T-helper 2 cell (primary cell): ENCODE data around the gene FAU.
A peak's percentile ranks its signal among the peaks of the same experiment; 100 is the strongest.
"Not testable (repeated sequence)": the region's sequence is repeated elsewhere in the genome, so short reads cannot be mapped to it uniquely, and the experiment has no call there.

Experiments
- DNase-seq, 5 experiments: peaks; one replicate each; pipeline versions ENCODE4 v3.0.0 to v3.0.0-alpha.2; 2012 to 2022
- total RNA-seq, 2 donors: gene quantifications; one replicate each; lab custom pipeline; 2026; lab: John Stamatoyannopoulos, UW

Gene FAU
- 244 to 315 reads per million in 2 donors for total RNA-seq

DNA sequence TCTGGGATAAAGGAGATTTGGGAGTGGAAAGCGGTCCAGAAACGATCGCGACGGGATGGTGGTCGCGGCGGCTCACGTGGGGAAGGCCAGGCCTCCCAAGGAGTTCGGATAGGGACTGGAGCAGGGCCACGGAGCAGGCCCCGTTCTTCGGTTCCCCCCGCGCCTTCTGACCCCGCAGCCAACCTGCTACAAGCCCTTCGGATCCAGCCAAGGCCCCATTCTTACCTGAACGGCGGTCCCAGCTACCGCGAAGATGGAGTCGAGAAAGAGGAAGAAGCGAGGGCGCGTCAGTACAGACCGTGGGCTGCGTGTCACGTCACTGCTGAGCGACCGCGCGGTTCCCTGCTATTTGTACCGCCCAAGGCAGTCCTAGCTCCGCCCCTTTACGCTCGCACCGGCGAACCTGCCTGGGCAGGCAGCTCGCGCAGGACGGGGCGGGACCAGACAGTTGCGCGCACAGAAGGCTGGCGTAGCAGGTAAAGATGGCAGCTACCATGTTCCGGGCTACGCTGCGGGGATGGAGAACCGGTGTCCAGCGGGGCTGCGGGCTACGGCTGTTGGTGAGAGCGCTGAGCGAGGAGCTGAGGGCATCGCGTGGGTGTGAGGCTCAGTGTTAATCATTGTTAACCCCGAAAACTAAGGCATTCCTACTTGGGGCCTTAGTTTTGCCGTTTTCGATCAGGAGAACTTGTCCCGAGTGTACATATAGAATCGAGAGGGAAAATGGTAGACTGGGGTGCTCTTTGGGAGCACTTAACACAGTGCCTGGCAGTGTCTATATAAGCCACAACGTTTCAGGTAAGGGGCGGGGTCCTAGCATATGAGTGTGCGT, at the start of gene FAU, which contains the start of gene MRPL49:
TSS of gene FAU (minus strand) at position 270 of the 832 bp plus-strand sequence. CDS start 321 bp downstream, outside the sequence.
TSS of gene MRPL49 (plus strand) at position 457 of the 832 bp plus-strand sequence. CDS start at position 483, 26 bp downstream.
- DNase-seq: peak; percentile 95 to 99 (median 99)

DNA sequence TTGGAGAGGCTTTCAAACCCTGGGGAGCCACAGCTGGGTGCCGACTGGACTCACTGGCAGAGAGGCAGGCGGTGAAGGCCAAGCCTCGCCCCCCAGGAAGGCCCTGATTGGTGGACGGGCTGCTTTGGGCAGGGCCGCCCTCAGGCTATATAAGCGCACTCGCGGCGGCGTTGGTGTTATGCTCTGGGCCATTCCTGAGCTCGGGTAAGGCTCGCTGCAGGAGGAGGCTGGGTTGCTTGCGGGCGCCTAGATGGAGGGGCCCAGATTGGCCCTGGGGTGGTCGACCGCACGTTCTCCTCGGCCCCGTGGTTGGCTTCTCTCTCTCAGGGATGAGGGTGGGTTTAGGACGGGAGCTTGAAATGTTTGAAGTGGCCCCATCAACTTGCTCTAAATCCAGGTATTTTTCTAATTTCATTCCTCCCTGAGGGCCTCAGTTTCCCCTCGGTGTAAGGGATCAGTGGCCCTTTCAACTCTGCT, 48.2 kb upstream of the FAU start, which contains the start of gene SPDYC:
TSS of gene SPDYC (plus strand) at position 176 of the 477 bp plus-strand sequence. CDS start 1,125 bp downstream, outside the sequence.
- no peak for DNase-seq

DNA sequence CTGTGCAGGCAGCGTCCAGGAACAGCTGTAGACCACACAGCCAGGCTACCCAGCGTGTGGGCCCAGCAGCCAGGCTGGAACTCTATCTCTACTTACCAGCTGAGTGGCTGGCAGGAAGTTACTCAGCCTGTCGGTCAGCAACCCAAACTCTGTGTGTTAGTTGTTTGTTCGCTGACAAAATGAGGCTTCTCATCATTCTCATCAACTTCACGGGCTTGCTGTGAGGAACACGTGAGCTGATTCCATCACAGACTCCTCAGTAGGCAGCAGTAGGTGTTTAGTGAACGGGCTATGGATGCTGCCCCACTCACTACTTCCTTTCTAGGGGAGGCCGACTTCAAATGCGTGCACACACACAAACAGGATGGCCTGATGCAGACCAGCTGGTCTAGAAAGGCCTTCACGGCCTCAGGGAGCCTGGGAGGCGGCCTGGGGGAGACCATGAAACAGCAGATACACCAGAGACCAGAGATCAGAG, 47.3 kb upstream of the FAU start:
- DNase-seq: no peak

DNA sequence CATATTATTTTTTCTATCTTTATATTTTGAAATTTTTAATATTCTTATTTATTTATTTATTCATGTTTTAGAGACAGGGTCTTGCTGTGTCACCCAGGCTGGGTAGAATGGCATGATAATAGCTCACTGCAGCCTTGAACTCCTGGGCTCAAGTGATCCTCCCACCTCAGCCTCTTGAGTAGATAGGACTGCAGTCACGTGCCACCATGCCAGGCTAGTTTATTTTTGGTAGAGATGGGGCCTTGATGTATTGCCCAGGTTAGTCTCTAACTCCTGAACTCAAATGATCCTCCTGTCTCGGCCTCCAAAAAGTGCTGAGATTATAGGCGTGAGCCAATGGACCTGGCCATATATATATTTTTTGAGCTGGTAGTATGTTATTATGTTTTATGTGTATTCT, 45.7 kb upstream of the FAU start:
- DNase-seq: no peak

DNA sequence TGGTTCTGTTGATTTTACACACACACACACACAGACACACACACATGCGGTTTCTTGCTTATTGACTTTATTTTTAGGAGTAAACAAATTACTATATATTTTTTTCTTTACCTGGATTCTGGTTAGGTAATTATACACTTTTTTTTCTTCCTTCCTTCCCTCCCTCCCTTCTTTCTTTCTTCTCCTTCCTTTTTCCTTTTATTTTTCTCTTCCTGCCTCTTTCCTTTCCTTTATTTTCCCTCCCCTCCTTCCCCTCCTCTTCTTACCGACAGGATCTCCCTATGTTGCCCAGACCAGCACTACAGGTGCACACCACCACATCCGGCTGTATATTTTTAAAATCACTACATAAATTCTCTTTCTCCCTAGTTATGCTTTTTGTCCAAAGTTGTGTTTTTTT, 45.0 kb upstream of the FAU start:
- DNase-seq: no peak

DNA sequence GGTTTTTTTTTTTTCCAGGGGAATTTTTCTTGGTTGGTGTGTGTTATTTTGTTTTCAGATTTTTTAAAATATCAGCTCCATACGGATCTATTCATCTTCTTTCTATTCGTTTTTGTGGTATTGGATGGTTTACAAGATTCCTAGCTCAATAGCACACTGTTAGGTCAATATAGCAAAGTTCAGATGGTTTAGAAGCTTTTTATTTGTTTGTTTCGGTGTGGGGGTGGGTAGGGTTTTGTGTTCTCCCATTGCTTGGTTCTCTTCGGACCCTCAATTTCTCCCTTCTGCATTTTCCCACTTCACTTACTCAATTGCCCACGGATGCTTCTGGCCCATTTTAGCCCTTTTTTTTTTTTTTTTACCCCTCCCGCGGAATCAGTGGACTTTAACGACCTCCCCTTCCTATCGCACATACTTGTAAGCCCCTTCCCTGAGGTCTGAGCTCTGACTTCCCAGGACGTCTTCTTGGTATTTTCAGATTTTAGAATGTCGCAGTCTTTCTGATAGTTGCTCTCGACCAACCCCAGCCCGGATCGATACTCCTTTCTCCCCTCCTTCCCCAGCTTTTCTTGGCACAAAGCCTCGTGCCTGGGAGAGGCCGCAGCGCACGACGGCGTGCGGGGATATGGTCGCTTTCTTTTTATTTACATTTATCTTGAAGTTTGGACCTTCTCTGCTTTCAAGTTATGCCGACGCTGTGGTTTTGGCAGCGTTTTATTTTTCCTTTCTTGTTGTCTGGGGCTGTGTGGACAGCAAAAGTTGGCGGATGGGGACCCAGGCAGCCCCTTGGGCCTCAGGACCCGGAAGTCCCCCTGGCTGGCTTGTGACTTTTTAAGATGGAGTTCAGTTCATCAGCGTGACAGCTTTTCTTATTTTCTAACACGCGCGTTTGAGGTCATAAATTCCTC, 43.7 kb upstream of the FAU start:
- no peak for DNase-seq

DNA sequence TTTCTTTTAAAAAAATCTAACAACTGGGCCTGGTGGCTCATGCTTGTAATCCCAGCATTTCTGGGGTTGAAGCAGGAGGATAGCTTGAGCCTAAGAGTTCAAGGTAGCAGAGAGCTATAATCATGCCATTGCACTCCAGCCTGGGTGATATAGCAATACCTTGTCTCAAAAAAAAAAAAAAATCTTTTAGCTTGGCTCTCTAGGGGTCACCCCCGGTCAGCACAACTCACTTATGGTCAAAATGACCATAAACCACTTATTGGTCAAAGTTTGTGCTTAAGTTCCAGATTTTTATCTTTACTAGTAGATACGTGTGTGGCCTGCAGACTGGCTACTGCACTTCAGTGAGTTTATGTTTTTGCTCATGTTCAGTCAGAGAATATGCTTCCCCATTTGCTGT, 41.8 kb upstream of the FAU start:
- no peak for DNase-seq

DNA sequence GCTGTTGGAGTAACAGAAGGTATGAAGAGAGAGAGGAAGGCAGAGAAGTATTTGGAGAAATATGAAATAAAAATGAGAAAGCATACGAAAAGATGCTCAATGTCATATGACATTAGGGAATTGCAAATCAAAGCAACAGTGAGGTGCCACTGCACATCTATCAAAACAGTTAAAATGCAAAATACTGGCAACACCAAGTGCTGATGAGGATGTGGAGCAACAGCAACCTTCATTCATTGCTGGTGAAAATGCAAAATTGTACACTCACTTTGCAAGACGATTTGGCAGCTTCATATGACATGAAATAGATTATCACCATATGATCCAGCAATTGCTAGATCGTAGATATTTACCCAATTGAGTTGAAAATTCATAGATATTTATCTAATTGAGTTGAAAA, 38.7 kb upstream of the FAU start:
- DNase-seq: no peak

DNA sequence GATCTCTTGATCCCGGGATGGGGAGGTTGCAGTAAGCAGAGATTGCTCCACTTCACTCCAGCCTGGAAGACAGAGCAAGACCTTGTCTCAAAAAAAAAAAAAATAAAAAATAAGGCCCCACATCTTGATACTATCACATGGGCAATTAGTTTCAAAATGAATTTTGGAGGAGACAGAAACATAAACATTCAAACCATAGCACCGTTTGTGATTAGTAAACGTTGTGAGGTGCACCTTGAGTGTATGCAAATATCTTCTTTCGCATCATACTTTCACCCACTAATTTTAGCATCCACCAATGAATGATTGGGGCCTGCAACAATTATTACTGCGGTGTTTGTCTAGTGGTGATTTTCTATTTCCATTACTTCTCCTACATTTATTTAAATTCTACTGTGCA, 37.1 kb upstream of the FAU start:
- DNase-seq: peak in 1 of 5 experiments; percentile 61

DNA sequence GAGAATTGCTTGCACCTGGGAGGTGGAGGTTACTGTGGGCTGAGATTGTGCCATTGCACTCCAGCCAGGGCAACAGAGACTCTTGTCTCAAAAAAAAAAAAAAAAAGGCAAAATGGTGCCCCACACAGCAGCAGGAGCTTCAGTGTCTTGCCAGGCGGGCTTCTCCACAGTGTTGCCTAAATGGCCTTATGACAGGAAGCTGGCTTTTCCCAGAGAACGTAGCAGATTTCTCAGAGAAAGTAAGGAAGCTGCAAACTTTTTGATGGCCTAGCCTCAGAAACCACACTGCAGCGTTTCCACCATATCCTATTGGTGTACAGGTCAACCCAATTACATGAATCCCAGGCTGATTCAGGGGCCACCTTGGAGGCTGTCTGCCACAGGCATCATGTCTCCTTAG, 35.4 kb upstream of the FAU start:
- no peak for DNase-seq

DNA sequence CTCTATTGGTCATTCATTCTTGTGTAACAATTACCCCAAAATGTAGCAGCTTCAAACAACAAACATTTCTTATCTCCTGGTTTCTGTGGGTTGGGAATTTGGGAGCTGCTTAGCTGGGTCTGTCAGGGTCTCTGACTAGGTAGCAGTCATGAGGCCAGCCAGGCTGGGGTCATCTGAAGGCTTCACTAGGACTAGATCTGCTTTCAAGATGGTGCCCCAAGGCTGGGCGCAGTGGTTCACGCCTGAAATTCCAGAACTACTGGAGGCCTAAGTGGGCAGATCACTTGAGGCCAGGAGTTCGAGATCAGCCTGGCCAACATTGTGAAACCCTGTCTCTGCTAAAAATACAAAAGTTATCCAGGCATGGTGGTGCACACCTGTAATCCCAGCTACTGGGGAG, 35.0 kb upstream of the FAU start:
- no peak for DNase-seq

DNA sequence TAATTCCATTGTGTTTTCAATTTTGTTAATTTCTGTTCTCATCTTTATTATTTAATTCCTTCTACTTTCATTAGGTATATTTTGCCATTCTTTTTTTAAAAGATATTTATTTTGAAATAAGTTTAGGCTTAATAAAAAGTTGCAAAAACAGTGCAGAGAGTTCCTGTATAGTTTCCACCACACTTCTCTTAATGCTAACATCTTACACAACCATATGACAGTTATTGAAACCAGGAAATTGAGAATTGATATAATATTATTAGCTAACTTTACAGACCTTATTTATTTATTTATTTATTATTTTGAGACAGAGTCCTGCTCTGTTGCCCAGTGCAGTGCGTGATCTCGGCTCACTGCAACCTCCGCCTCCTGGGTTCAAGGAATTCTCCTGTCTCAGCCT, 34.3 kb upstream of the FAU start:
- DNase-seq: no peak

DNA sequence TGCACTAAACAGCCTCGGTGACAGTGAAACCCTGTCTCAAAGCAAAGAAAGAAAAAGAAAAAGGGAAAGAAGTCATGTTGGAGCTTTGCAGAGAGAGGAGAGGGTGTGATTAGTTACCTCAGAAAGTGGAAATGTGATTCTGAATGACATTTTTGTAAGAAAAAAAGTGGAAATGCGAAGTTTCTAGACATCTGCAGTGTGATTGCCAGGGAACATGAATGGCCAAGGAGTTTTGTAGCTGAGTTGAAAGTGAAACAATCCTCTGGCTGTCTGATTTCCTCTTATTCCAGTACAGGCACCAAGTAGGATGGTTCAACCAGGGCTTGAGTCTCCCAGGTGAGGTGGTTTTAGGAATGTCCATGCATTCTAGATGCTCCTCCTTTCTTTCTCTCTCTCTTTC, 30.2 kb upstream of the FAU start:
- no peak for DNase-seq

DNA sequence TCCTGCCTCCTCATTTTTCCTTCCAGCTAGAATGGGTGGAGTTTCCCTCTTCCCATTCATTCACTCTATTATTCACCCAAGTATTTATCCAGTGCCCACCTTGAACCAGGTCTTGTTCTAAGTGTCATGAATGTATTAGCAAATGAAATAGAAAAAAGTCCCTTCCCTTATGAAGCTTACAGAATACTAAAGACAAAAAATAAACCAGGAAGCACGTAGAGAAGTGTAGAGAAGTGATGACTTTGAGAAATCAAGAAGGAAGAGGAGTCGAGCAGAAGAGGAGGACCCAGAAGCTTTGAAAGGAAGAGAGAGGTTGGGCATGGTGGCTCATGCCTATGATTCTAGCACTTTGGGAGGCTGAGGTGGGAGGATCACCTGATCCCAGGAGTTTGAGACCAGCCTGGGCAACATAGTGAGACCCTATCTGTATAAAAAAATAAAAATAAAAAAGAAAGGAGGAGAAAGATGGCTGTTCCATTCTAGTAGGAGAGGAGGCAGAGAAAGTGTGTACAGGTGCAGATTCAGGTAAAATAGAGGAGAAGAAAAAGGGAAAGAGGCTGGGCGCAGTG, 29.5 kb upstream of the FAU start:
- DNase-seq: no peak

DNA sequence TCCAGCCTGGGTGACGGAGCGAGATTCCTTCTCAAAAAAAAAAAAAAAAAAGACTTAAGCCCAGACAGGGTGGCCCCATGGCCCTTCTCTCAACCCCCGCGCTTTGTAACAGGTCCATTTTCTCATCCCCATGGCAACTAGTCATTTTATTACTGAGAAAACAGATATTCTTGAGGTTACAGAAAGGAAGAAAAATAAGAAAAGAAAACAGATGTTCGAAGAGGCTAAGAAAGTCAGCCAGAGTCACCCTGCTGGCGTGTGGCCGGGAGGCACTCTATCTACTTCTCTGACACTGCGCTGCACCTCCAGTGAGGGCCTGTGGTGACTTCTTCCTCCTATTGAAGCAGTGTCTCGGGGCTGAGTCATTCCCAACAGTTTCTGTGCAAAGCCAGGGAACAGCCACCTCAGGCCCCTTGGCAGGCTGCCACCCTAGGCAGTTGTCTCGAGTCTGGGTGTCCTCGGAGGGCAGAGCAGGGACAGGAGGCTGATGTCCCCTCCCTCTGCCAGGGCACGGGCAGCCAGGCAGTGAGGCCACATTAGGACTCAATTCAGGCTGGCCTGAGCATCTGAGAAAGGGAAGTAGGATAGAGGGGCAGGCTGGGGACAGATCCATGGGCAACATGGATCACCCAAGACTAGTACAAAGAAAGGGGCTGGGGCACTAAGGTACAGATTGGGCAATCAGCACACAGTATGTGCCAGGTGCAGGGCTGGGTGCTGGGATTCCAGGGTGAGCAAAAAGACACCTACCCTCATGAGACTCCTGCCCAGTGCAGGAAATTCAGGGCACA, 28.8 kb upstream of the FAU start:
- DNase-seq: peak in 1 of 5 experiments; percentile 35

DNA sequence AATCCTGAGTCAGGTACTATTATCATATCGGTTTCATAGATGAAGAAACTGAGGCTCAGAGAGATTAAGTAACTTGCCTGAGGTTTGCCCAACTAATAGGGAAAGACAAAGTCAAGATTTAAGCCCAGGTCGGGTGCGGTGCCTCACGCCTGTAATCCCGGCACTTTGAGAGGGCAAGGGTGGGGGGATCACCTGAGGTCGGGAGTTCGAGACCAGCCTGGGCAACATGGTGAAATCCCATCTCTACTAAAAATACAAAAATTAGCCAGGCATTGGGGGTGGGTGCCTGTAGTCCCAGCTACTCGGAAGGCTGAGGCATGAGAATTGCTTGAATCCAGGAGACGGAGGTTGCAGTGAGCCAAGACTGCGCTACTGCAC, 28.2 kb upstream of the FAU start:
- not testable (repeated sequence) for DNase-seq

DNA sequence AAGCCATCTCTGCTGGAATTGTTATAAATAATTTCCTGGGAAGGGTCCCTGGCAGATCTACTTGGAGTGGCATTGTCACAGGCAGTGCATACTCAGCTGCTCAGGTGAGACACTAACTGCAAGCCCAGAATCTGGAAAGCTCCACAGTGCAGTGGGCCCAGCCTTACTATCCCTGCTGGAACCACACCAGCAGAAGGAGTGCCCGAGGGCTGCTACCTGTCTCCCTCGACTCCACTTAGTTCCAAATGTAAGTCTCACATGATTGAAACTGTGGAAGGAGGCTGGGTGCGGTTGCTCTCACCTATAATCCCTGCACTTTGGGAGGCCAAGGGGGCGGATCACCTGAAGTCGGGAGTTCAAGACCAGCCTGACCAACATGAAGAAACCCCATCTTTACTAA, 26.7 kb upstream of the FAU start:
- DNase-seq: no peak

DNA sequence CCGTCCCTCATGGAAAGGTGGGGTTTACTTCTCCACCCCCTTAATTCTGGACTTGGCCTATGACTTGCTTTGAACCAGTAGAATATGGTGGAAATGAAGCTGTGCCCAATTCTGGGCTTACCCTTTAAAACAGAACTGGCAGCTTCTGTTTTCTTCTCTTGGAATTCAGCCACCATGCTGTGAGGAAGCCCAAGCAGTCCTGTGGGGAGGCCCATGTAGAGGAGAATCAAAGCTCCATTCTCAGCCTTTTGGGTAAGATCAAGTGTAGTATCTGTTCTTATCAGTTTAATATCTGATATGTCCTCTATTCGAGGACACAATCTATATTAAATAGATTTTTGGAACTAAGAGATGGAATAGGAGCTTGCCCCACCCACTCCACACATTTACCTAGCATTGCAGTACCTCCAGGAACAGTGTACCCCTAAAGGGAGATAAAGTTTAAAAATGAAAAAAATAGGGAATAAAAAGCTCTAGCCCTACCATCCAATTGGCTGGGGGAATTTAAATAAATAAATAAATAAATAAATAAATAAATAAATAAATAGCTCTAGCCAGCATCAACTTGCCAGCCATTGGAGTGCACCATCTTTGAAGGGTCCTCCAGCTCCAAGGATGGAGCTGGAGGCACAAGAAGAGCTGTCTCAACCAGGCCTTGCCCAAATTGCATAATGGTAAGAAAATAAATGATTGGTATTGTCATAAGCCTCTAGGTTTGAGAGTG, 25.6 kb upstream of the FAU start:
- no peak for DNase-seq

DNA sequence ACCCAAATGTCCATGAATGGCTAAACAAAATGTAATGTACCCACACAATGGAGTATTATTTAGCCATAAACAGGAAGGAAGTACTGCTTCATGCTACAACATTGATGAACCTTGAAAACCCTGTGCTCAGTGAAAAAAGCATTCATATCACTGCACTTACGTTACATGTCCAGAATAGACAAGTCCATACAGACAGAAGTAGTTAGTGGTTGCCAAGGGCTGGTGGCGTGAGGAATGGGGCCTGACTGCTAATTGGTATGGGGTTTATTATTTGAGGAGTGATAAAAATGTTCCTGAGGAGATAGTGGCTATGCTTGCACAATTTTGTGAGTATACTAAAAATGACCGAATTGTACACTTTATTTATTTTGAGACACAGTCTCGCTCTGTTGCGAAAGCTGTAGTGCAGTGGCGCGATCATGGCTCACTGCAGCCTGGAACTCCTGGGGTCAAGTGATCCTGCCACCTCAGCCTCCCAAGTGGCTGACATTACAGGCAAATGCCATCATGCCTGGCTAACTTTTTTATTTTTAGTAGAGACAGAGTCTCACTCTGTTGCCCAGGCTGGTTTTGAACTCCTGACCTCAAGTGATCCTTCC, 20.1 kb upstream of the FAU start:
- no peak for DNase-seq

DNA sequence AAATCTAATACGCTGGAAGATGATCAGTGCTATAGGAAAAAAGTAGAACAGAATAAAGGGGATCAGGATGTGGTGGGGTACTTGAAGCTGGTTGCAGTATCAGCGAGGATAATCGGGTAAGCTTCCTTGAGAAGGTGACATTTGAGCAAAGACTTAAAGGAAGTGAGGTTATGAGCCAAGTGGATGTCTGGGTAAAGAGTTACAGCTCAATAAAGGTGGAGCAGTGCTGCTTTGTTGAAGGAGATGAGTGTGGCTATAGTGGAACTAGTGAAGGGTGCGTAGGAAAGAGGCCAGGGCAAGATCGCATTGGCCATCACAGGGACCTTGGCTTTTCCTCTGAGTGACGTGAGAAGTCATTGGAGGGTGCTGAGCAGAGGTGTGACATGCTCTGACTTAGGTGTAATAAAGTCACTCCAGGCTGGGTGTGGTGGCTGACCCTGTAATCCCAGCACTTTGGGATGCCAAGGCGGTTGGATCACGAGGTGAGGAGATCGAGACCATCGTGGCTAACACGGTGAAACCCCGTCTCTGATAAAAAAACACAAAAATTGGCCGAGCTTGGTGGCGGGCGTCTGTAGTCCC, 14.7 kb upstream of the FAU start:
- DNase-seq: no peak
